A172 (cell line): Measurements from ENCODE around the gene BMP8A. TPM values are rescaled to one million over a fixed set of nuclear protein-coding genes. Genes with fewer than 3 reads are reported as not detected.
A peak's percentile ranks its signal among the peaks of the same experiment; 100 is the strongest.
"Not testable (repeated sequence)": the region's sequence is repeated elsewhere in the genome, so short reads cannot be mapped to it uniquely, and the experiment has no call there.

Experiments used
- DNase-seq: peaks from one replicate; pipeline ENCODE4 v3.0.0-alpha.2; 2015; ENCODE audit warnings: low spot score
- total RNA-seq: library from RNA; depleted of rRNA; stranded (reverse); fragments of >200 nt; shearing (Covaris generic); gene quantifications from 2 replicates; pipeline ENCODE4 v1.2.3, GENCODE V29; 2014; rRNA removed

The BMP8A gene
- total RNA-seq = 0.12 and 0.22 TPM in 2 replicates

- no peak for DNase-seq
Measured at GRCh38 chr1:39491146-39491921, at the start of gene BMP8A. Gene BMP8A (plus strand): TSS chr1:39491636. CDS start chr1:39491992, 356 bp downstream.

GRCh38 chr1:39441797-39442196 lies 49.6 kb upstream of the BMP8A start:
- DNase-seq = no peak

GRCh38 chr1:39445573-39445972 lies 45.9 kb upstream of the BMP8A start:
- no peak for DNase-seq

GRCh38 chr1:39446986-39447567 lies 44.4 kb upstream of the BMP8A start:
- no peak for DNase-seq

- DNase-seq = not testable (repeated sequence)
Measured at GRCh38 chr1:39450041-39450440, 41.4 kb upstream of the BMP8A start.

GRCh38 chr1:39450956-39451606 lies 40.4 kb upstream of the BMP8A start:
- DNase-seq = peak; percentile 31

- DNase-seq = no peak
Measured at GRCh38 chr1:39452081-39452480, 39.4 kb upstream of the BMP8A start.

- DNase-seq = no peak
Measured at GRCh38 chr1:39452540-39452939, 38.9 kb upstream of the BMP8A start.

- DNase-seq = peak; percentile 22
Measured at GRCh38 chr1:39453603-39454002, 37.8 kb upstream of the BMP8A start.

- no peak for DNase-seq
Measured at GRCh38 chr1:39458991-39459390, 32.4 kb upstream of the BMP8A start.

- peak; percentile 10 for DNase-seq
Measured at GRCh38 chr1:39462074-39462473, 29.4 kb upstream of the BMP8A start.

- DNase-seq = no peak
Measured at GRCh38 chr1:39466413-39467107, 24.9 kb upstream of the BMP8A start.

GRCh38 chr1:39467108-39467720 lies 24.2 kb upstream of the BMP8A start:
- DNase-seq = not testable (repeated sequence)

GRCh38 chr1:39469150-39469549 lies 22.3 kb upstream of the BMP8A start:
- DNase-seq = no peak

GRCh38 chr1:39470040-39470439 lies 21.4 kb upstream of the BMP8A start:
- no peak for DNase-seq

GRCh38 chr1:39472826-39473225 lies 18.6 kb upstream of the BMP8A start:
- DNase-seq = no peak

- no peak for DNase-seq
Measured at GRCh38 chr1:39473324-39473723, 18.1 kb upstream of the BMP8A start.

GRCh38 chr1:39474810-39475209 lies 16.6 kb upstream of the BMP8A start:
- DNase-seq = no peak

GRCh38 chr1:39475551-39475950 lies 15.9 kb upstream of the BMP8A start:
- not testable (repeated sequence) for DNase-seq

- DNase-seq = no peak
Measured at GRCh38 chr1:39478126-39478915, 13.1 kb upstream of the BMP8A start.

GRCh38 chr1:39481289-39481688 lies 10.1 kb upstream of the BMP8A start:
- DNase-seq = no peak
